GM19328 (cell line): Measurements from ENCODE around the gene COPE.
"Not testable (repeated sequence)": the region's sequence is repeated elsewhere in the genome, so short reads cannot be mapped to it uniquely, and the experiment has no call there.

ENCODE experiments used
- ATAC-seq: cut with Tn5 transposase; IDR thresholded peaks from one replicate; pipeline ENCODE4 v1.9.1; 2021; ENCODE audit warnings: mild to moderate bottlenecking, moderate library complexity; ENCODE audit not compliant: unreplicated experiment

The COPE gene

DNA sequence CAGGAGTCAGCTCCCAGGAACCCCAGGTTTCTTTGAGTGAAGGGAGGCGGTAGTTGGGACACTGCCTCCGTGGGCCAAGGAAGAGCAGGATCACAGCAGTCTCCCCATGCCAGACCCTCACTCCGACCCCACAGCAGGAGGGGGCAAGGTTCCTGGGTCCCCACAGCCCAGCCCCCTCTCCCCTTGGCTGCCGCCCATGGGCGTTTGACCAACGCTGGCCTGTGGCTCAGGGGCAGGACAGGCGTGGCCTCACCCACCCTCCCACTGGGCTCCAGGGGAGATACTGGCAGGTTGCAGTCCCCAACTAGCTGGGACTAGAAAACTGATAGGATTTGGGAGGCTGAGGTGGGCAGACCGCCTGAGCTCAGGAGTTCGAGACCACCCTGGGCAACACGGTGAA, 9.2 kb downstream of the COPE start:
- no peak for ATAC-seq

DNA sequence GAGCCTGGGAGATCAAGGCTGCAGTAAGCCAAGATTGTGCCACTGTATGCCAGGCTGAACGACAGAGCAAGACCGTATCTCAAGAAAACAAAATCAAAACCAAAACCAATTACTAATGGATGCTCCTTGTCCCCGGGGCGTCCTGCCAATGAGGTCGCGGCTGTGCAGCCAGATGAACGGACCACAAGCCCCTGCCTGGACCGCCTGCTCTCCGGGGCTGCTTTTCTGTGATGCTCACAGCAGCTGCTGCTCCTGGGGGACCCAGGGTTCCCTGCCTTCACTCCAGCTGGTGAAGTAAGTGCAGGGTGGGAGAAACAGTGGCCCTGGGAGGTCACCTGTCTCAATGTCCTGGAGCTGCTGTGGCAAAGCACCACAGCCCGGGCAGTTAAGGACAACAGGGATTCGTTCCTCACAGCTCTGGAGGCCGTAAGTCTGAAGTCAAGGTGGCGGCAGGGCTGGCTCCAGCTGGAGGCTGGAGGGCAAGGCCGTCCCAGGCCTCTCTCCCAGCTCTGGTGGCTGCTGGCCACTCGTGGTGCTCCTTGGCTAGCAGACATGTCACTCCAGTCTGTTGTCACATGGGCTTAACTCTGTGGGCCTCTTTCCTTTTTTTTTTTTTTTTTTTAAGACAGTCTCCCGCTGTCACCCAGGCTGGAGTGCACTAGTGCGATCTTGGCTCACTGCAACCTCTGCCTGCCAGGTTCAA, 10.1 kb downstream of the COPE start:
- ATAC-seq, result no peak

DNA sequence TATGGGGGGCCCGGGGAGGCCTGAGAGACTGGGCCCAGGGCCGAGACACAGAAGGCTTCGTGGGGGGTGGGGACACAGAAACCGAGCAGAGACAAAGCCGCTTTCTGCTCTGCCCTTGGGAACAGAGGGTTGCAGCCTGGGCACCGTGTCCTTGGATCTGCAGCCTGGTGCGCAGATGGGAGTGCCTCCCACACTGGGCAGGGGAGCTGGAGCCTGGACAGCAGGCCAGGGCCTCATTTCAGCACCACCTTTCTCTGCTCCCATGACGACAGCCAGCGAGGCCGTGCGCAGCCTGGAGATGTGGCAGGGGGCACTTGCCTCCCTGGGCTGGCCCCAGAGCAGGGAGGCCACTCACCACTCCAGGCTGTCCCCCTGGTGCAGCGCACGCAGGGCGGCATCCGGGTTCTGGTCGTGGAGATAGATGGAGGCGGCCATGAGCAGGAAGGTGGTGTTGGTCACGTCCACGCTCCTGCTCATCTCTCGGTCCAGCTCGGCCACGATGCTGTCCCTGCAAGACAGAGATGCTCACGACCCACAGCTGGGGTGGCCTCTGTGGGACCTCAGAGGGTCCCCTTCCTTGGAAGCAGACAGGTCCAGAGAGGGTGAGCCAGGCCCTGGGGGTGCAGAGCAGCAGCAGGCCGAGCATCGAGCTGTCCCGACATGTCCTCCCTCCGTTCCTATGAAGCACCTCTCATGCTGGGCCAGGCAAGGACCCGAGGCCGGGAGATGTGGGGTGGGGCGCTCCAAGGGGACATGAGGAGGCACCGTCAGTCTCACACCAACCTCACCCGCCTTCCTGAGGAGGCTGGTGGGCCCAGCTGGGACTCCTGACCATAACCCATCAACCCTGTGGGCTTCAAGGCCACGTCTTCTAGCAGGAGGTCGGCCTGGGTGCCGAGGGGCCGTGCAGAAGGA, 12.3 kb downstream of the COPE start:
- no peak for ATAC-seq

DNA sequence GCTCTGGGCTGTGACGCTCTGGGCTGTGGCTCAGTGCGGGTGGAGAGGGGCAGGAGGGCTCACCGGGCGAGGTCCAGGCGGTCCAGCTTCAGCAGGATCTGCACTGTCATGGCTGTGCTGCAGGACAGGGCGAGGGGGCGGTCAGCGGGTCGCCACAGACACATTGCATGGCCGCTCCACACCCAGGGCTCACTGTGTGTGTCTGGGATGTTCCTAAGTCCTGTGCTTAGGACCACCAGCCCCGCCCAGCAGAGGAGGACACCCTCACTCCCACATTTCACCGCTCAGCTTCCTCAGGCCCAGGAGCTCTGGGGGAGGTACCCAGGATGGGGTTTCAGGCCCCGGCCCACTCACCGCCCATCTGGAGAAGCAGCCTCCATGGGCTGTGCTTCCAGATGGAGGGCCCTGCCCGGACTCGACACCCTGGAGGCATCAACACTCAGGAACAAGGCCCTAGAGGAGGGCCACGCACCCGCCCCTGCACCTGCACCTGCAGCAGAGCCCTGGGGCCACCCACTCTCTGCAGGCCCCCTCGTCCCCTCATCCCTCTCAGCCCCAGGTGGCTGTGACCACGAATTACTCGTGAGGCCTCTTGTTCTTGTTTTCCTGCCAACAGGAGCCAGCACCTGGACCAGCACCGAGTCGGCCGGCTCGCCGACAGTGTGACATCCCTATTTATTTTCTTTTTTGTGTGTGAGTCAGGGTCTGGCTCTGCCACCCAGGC, 13.5 kb downstream of the COPE start:
- no peak for ATAC-seq

DNA sequence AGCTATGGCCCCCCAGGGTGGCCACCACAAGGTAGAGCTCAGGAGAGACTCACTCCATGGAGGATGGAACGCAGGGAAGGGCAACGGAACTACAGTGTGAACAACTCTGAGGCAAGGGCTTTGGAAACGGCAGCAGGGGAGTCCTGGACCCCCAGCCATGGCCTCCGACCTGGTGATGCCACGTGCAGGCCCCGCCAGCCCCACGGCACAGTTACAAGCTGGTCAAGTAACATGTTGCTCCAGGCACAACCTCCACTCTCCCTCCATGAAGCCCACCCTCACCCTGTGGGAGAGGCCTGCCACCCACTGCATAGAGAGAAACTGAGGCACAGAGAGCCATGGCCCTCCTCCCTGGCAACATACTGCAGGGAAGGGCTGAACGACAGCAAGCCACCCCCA, 14.1 kb downstream of the COPE start:
- no peak for ATAC-seq

DNA sequence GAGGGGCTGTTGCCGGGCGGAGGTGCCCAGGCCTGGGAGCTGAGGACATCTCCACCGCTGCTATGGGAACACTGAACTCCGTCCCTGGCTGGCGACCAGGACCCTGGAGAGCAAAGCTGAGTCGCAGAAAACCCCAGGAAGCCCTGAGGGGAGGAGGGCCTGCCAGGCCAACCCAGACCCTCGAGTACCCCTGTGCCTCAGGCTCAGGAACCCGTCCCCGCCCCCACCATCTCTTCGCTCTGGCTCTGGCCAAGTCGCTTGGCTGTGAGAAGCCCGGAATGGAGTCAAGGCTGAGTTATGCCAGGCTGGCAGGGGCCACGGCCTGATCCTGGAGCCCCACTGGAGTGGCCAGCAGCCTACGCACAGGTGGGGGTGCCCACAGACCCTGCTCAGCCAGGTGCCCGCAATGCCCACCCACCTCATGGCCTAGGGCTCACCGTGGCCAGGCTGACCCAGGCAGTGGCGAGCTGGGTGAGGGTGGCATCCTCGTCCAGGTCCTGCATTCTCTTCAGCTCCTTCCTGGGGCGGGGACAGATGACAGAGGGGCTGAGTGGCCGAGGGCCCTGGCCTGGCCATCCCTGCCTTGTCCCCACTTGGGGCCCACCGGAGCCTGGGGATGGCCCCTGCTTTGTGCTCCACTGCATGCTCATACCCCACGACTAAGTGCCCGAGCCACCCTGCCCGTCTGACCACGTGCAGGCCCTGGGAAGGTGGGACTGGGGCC, 14.7 kb downstream of the COPE start:
- no peak for ATAC-seq

DNA sequence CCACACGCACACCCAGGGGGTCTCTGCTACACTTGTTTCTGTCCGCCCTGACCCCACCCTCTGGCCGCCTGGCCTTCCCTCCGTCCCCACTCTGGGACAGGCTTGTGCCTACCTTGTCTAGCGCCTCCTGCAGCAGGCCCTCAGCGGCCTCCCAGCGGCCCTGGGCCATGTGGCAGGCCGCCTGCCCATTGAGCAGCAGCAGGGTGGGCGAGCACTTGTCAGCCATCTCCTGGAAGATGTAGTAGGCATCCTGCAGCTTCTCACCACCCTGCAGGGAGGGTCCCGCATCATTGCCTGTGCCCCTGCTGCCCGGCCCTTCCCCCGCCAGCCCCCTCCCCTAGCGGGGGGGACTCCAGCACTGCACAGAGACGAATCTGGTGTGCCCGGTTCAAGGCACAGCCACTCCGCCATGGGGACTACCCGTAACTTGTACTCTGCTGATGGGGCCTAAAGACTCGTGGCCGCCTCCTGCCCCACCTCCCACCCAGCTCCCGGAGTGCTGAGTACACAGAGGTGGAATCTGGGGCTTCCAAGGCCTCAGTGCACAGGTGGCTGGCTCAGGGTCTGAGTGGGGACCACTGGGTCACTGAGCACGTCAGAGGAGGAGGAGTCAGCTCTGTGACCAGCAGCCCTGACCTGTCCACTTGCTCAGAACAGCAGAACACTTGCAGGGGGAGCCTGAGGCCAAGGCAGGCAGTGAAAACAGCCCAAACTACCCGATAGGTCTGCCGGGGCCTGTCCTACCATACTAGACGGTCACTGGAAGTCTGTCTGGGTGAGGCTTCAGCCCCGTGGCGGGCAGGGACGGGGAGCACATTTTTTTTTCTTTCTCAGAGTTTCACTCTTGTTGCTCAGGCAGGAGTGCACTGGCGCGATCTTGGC, 15.8 kb downstream of the COPE start:
- ATAC-seq, result no peak

DNA sequence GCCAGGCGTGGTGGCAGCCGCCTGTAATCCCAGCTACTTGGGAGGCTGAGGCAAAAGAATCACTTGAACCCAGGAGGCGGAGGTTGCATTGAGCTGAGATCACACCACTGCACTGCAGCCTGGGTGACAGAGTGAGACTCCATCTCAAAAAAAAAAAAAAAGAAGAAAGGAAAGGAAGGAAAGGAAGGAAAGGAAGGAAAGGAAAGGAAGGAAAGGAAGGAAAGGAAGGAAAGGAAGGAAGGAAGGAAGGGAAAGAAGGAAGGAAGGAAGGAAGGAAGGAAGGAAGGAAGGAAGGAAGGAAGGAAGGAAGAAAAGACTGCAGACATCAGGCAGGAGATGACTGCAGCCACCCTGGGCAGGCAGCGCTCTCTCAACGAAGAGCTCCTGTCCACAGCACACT, 16.7 kb downstream of the COPE start:
- ATAC-seq, result not testable (repeated sequence)

DNA sequence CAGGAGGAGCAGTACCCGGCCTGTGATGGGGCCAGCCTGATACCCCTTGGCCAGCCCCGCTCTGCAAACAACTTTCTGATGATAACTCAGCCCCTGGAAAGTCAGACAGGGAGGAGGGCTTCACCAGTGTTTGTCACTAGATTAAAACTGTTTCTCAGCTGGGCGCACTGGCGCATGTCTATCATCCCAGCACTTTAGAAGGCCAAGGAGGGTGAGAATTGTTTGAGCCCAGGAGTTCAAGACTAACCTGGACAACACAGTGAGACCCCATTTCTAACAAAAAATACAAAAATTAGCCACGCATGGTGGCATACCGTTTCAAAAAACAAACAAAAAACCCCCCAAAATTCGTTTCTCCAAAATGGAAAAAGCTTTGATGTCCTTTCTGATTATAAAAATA, 17.7 kb downstream of the COPE start:
- ATAC-seq, result no peak

DNA sequence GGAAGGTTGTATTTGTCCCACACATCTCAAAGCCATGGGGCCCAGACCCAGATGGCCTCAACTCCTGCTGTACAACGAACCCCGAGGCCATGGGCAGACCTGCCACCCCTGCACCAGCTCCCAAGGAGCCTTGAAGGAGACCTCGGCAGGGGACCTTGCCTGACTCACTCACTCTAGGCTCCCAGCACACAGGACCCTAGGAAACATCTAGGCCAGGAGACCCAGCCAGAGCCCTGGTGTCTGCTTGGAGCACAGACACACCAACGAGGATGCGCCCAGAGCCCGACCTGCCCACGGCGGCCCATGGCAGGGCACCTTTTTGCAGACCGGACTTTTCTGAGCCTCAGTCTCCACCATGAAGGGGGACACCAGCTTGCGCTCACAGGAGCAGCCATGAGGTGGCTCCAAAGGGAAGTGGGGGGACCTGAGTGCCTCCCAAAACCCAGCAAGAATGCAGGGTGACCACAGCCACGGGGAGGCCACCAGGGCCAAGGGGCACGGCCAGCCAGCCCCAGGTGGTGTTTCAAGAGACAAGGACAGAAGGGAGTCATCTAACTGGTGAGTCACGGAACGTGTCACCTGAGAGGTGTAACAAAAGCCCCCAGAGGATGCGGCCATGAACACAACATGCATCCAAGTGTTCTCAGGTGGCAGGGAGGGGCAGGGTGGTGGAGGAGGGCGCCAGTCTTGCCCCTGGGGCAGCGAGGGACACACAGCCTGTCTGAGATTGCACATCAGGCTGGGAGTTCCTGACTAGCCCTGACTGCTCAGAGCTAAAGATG, 18.3 kb downstream of the COPE start:
- ATAC-seq, result no peak

DNA sequence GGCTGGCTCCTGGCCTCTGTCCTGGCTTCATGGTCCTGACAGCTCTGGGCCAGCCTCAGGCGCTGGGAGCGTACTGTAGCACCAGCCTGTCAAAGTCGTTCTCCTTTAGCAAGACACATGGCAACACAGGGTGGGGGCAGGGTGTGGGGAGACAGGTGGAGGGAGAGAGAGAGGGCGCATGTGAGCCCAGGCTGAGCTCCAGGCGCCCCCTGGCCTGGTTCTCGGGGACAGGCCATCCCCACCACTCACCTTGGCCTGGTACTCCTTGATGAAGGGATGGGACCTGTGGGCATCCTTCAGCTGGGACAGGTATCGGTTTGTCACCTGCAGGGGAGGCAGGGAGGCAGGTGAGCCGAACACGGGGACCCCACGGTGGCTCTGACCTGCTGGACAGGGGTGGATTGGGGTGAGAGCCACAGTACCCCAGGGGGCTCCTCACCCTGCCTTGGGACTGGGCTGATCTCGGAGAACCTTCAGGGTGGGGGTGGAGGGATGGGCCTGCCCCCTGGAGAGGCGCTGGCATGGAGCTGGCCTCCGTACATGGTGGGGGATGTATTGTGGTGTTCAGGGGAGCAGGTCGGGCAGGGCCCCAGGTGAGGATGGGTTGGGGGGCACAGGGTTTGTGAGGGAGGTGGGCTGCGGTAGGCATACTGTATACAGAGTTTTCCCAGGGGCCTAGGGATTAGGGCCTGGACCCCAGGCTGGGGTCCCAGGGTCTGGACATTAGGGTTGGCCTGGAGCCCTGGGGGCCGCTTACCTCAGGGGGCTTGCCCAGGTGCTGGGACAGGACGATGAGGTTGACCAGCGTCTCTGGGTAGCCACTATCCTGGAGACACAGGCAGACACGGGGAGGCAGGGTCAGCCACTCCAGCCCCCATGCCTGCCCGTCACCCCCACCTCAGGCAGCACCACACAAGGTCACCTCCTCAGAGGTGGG, 19.3 kb downstream of the COPE start:
- no peak for ATAC-seq

DNA sequence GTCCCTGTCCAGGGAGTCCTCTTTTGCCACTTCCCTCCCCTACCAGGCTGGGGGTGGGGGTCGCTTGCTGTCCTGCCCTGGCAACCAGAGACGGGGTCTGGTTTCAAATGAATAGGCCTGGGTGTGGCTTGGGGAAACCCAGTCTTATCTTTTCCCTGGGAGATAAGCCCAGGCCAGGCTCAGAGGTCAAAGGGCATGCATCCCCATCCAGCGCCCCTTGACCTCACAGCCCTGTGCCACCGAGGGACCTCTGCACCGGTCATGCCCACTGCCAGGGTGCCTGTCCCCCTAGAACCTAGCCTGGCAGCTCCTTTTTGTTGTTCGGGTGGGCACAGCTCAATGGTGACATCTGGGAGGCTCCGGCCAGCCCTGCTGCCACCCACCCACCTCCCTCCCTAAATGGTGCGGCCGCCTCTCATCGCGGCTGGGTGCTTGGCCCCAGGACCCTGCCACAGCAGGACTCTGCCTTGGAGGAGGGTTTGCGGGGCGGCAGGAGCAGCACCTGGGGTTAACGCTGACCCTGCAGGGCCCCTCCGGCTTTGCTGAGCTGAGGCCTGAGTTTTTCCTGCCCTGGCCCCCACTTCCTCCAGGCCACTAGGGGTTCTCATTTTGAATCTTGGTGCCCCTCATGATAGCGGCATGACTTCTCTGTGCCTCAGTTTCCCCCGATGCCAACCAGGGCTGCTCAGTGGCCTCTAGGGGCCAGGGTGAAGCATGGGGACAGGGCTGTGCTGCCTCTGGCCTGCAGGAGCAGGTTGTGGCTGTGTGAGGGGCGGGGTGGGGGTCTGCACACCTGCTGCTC, 20.4 kb downstream of the COPE start:
- no peak for ATAC-seq

DNA sequence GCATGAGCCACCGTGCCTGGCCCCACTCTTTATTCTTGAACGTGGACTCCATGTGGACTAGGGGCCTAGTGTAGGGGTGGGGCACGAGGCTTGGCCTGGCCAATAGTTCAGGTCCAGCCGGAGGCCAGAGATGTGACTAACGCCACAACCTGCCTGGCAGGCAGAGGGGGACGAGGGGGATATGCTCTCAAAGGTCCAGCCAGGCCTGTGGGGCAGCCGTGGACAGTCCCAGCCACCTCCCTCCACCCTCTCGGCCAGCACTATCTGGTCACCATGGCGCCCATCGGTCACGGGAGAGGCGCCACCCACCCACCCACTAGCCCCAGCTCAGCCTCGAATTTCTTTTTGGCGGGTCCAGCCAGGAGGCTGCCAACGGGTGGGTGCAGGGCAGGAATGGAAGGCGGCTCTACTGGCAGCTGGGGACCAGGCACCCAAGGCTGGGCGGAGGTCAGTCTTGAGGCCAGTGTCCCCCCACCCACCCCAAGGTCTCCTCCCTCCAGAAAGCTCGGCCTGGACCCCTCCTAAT, 21.0 kb downstream of the COPE start:
- no peak for ATAC-seq

DNA sequence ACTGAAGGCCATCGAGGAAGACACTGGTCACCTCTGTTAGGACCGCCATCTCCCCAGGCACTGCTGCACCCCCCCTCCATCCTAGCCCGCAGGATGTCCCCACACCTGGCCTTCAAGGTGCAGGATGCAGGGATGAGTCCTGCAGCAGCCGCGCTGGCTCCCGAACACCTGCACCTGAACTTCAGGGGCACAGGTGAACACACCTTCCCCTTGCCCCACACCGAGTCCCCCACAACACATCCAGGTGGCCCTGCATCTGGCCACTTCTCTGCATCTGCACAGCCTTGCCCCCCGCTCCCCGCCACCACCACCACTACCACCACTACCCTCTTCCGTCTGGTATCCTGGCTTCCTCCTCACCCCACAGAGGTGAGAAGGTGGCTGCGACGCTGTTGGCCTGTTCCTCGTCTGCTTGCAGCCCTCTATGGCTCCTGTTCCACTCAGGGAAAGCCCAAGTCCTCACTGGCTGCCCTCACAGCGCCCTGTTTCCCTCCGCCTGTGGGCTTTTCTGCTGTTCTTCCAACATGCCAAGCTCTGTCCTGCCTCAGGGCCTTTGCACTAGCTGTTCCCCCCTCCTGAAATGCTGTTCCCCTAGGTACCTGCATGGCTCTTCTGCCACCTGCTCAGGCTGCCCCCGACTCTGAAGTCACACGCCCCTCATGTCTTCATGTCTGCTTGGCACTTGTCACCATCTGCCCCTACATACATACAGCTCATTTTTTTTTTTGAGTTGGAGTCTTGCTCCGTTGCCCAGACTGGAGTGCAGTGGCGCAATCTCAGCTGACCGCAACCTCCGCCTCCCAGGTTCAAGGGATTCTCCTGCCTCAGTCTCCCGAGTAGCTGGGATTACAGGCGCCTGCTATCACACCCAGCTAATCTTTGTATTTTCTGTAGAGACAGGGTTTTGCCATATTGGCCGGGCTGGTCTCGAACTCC, 21.8 kb downstream of the COPE start:
- no peak for ATAC-seq

DNA sequence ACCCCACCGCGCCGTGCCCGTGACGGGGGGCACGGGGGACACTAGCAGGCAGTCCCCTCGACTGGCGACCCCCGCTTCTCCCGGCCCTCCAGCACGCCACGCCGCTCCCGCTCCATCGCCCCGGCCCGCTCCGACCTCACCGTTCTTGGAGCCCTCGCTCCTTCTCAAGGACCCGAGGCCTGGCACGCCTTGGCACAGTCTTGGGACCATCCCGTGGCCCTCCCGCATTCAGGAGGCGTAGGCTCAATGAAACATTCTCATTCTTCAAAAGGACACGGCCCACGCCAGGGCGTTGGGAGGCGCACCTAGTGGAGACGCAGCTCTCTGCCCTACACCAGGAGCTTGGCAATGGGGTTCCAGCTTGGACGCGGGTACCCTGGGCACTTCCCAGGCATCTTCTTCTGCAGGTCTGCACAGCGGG, 22.8 kb downstream of the COPE start:
- ATAC-seq, result no peak

DNA sequence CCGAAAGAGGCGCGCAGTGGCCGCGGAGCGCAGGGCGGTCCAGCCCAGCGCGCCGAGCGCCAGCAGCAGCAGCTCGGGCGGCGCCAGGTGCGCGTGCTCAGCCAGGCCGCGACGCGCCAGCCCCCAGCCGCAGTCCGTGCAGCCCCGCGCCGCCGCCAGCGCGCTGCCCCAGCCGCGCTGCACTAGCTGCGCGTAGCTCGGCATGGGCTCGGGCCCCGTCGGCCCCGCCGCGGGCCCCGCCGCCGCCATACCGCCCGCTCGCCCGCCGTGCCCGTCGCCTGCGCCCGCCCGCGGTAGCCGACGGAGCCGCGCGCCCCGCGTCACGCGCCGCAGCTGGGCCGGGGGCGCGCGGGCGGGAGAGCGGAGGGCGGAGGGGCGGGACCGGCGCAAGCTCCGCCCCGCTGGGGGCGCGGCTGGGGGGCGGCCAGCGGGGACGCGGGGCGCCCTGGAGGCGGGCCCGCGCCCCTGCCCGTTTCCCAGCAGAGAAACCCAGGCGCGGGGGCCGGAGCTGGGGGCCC, 23.3 kb downstream of the COPE start, which contains the start of gene CERS1:
Gene CERS1, minus strand, starts transcription at position 335 of the 518 bp plus-strand sequence. Its CDS starts 86 bp downstream, at position 249.
- no peak for ATAC-seq
